GM10847 (cell line): ENCODE data around the gene MAPK6.

Source experiments
- POLR2A ChIP-seq: IDR thresholded peaks from 2 replicates; pipeline ENCODE4 v1.6.1; 2011; ENCODE audit not compliant: insufficient read length; ENCODE audit errors: extremely low read depth

The MAPK6 gene

DNA sequence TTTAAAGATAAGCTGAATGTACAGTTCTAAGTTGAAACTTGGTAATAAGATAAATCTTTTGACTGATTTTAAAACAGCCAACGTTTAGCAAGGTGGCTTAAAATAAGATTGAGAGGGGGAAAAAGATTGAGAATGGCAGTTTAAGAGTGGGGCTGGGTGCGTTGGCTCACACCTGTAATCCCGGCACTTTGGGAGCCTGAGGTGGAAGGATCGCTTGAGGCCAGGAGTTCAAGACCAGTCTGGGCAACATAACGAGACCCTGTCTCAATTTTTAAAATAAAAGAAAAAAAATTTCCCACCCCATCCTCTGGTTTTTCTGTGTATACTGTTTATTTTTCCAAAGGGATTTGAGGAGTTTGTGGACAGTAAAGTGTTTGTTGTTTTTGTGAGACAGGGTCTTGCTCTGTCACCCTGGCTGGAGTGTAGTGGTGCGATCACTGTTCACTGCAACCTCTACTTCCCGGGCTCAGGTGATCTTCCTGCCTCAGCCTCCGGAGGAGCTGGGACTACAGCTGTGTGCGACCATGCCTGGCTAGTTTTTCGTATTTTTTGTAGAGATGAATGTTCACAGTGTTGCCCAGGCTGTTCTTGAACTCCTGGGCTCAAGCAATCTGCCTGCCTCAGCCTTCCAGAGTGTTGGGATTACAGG is 3.0 kb downstream of the MAPK6 start:
- no peak for TF ChIP-seq POLR2A

DNA sequence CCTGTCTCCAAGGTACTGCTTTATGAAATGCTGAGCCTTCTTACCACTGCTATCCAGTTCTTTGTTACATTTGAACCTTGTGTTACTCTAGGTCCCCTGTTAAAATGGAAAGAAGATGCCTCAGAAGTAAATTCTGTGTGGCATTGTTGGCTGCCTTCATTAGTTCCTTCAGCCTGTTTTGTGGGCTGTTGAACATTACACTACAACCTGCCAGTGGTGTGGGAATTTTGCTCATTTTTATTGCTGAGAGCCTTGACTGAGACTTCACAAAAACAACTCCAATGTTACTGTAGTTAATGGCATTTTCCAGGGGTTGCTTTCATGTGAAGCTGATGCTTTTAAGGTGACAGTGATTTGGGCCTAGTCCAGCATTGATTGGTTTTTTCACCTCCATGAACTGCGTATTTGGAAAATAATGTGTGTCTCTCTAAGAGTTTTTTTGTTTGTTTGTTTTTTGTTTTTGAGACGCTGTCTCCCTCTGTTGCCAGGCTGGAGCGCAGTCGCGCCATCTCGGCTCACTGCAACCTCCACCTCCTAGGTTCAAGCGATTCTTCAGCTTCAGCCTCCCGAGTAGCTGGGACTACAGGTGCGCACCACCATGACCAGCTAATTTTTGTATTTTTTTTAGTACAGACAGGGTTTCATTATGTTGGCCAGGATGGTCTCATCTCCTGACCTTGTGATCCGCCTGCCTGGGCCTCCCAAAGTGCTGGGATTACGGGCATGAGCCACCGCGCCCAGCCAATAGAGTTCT is 4.3 kb downstream of the MAPK6 start:
- TF ChIP-seq POLR2A: no peak

DNA sequence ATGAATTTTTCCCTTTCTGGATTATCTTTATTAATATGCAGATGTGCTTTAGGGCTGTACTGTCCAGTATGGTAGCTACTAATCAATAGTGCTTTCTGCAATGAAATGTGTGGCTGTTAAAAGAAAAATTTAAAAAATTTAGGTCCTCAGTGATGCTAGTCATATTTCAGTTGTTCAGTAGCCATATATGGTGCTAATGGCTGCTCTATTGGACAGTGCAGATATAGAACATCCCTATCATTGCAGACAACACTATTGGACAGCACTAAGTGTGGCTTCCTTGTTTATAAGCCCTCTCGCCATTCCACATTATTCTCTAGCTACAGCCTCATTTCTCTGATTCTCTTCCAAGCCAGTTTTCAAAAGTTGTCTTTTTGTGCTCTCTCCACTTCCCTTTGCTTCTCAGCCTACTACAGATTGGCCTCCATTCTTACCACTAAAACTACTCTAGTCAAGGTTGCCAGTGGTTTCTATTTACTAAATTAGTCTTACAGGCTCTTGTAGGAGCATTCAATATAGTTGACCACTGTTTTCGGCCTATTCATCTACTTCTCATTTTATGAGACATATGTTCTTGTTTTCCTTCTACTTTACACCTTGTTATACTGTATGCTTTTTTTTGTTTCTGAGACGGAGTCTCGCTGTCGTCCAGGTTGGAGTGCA is 9.5 kb downstream of the MAPK6 start:
- TF ChIP-seq POLR2A: no peak

GRCh38 chr15:52030010-52030409 is 11.0 kb downstream of the MAPK6 start:
- no peak for TF ChIP-seq POLR2A

GRCh38 chr15:52031556-52031955 is 12.5 kb downstream of the MAPK6 start:
- no peak for TF ChIP-seq POLR2A

- TF ChIP-seq POLR2A: no peak
These were observed 19.0 kb downstream of the MAPK6 start for GRCh38 chr15:52037889-52038505.

DNA sequence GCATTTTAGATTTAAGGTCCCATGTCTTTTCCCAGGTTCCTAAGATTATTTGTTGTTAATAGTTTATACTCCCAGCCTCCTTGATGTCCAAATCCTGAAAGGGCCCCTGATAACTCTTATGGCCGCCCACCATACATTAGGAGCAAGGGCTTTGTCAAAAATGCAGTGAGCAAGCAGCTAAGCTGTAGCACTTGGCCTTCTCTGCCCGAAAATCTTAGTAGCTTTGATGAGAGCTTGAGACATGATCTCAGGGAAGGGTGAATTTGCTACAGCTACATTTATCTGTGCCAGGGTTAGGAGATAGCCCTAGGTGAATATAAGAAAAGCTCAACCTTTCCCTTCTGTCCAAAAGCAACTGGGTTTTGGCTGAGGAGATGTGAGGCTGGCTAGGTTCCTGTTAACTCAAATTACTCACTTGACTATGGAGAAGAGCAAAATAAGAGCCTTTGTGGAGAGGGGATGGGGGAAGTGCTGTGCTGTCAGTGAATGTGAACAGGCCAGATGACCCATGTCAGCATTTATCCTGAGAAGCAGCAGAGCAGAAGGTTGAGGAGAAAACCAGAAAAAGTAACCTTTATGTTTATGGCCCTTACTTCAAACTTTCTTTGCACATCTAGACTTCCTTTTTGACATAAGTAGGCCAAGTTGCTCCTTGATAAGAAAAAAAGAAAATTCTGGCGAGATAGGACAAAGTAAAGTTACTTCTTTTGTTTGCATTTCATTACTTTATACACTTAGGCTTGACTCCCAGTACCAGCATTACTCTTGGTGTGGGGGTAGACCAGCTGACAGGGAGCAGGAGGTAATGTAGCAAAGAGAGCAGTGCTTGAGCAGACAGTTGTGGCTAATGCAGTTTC is 21.1 kb downstream of the MAPK6 start:
- no peak for TF ChIP-seq POLR2A

DNA sequence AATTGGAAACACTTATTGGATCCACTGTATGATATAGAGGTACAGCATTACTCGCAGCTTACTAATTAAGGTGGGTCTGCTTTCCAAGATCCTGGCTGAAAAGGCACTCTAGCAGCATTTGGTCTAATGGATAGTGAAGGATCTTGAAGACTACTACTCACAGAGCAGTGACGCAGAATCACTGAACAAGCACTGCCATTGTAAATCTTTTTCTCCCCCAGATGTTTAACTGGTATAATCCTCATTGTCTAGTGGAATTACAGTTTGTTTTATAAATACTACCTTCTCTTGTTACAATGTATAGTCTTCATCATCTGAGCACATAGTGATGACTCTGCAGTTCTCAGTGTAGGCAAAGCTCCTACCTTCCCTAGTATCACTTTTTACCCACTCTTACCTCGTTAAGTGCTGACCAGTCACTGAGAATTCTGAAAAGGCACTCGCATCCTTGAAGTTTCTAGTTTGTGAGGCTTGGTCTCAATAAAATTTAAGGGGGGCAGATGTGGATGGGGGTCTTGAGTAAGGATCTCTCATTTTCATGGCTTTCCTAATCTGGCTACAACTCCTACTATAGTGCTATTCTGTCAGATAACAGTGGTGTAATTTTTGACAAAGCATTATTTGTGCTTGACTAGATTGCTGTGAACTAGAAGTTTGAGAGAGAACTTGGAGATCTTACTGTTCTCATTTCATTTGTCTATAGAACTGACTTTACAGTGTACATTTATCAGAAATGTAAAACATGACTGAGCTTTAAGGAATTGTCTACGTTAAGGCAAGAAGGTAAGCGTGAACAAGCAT is 23.2 kb downstream of the MAPK6 start:
- no peak for TF ChIP-seq POLR2A

DNA sequence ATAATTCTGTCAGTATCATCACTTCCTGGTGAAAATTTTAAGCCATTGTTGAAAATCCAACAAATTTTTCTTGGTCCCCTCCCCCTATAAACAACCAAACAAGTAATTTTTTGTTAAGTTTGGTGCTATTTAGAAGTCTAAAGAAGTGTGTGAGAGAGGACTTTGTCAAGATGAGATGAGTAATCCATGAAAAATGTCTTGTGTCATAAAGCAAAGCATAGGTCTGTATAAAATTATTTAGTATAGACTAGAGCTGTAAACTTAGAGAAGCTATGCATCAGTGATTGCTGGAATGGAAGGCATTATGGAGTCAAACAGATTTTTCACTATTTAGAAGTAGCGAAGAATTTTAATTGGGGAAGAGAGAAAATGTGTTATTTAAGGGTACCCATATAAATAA is 31.4 kb downstream of the MAPK6 start:
- no peak for TF ChIP-seq POLR2A

- no peak for TF ChIP-seq POLR2A
These were observed 33.3 kb downstream of the MAPK6 start for GRCh38 chr15:52052066-52052935.

- no peak for TF ChIP-seq POLR2A
These were observed 35.4 kb downstream of the MAPK6 start for GRCh38 chr15:52054381-52054780.

GRCh38 chr15:52056001-52056400 is 37.0 kb downstream of the MAPK6 start:
- no peak for TF ChIP-seq POLR2A

- TF ChIP-seq POLR2A: no peak
These were observed 37.5 kb downstream of the MAPK6 start for GRCh38 chr15:52056496-52056895.

GRCh38 chr15:52057996-52058395 is 39.0 kb downstream of the MAPK6 start:
- TF ChIP-seq POLR2A: no peak

DNA sequence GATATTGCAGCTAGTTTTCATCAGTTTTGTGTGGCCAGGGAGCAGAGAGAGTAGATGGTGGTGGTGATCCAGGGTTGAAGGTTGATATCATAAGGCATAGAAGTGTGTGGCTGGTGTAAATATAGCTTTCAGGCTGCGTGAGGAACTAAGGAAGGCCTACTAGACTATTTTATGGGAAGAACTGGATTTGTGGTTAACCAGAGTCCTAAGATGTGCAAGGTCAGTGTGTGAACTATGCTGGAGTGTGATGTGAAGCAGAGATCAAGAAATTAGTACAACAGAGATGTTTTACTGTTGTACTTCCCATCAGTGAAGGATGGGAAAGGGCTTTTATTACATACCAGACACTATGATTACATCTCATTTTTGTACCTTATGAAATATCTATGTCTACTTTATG is 41.5 kb downstream of the MAPK6 start:
- TF ChIP-seq POLR2A: no peak
